Measurements from ENCODE around the gene ASAP3. TPM values are rescaled to one million over a fixed set of nuclear protein-coding genes. Genes with fewer than 3 reads are reported as not detected.
A peak's percentile ranks its signal among the peaks of the same experiment; 100 is the strongest.

ASAP3 gene
- total and polyA plus RNA-seq, 10 donors, result 2.9 to 13.8 (median 9.0) TPM

DNA sequence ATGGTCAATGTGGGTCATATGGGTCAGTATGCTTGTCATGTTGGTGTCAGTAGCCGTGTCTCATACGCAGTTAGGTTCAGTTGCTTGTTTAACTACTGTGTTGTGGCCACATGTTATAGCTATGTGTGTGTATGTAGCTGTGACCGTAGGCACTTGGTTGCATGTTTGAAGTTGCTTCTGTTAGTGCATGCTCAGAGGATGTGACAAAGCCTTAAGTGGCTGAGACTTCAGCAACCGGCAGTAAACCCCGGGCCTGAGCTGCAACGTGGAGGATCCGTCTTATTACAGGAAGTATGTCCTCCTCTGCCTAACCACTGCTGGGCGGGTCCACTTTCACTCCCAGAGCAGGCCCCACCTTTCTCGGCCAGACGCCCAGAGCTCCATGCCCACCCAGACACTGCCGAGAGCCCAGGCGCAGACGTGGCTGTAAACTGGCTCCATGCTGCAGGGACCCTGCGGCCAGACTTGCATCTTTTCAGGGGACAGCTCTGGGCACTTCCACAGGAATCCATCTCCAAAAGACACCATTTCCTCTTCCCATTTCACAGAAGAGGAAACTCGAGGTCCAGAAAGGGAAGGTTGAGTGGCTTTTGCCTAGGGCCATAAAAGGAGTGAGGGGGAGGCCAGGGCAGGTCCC is 61.6 kb downstream of the ASAP3 start:
- H3K9me3 ChIP-seq, result no peaks in the 10 kb centered on the region
- WGBS, 5 donors, result 11 to 19% (median 15%) methylated on average over 10 to 15 of the region's 15 CpGs
- TF ChIP-seq POLR2A (IDR thresholded peaks at IDR 0.05), result no peak
- TF ChIP-seq, protein P1, sequence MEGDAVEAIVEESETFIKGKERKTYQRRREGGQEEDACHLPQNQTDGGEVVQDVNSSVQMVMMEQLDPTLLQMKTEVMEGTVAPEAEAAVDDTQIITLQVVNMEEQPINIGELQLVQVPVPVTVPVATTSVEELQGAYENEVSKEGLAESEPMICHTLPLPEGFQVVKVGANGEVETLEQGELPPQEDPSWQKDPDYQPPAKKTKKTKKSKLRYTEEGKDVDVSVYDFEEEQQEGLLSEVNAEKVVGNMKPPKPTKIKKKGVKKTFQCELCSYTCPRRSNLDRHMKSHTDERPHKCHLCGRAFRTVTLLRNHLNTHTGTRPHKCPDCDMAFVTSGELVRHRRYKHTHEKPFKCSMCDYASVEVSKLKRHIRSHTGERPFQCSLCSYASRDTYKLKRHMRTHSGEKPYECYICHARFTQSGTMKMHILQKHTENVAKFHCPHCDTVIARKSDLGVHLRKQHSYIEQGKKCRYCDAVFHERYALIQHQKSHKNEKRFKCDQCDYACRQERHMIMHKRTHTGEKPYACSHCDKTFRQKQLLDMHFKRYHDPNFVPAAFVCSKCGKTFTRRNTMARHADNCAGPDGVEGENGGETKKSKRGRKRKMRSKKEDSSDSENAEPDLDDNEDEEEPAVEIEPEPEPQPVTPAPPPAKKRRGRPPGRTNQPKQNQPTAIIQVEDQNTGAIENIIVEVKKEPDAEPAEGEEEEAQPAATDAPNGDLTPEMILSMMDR (IDR thresholded peaks at IDR 0.05 in 8 of 11, conservative IDR thresholded peaks at IDR 0.05 in 3 of 11), result no peak
- TF ChIP-seq POLR2AphosphoS5 (IDR thresholded peaks at IDR 0.05), result peak; percentile 28 to 66 (median 59)
- DNase-seq, result peak; percentile 86
- intact Hi-C loops (cut with DNase I; ENCODE audit: low total_unique reads), result no loop called here
- H3K4me3 ChIP-seq, result peak overlapping the region in 1 of 8 donors; percentile 78
- H3K27me3 ChIP-seq (replicated peaks in 1 of 7), result peaks cover 0 to 51% (median 20%) of the 10 kb centered on the region in 7 donors
- peaks cover 15 to 40% (median 34%) of the 10 kb centered on the region in 6 donors for H3K4me1 ChIP-seq
- H3K27ac ChIP-seq, result peak overlapping the region; percentile 32 to 76 (median 61)
- H3K36me3 ChIP-seq, result no peaks in the 10 kb centered on the region

DNA sequence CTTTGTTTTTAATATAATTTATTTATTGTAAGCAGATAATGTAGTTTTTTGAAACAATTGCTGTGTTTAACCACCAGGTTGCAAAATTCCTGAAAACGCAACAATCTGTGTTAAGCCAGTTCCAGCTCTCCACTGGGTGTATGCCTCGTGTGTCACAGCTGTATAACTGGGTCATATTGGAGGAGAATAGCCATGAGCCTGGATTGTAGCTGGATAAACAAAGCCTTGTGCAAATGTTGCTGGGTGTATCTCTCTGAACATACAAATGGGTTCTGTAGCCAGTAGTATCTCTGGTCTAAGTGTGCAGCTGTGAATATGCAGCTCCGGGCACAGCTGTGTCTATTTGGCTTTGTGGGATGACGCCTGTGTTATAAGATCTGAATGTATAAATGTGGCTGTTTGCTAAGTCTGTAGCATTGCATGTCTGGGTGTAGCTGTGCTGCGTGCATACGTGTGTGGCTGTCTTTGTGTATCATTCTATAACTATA is 62.2 kb downstream of the ASAP3 start:
- Histone ChIP-seq H3K27ac (peak overlapping the region in 7 of 8 donors; percentile 28 to 76 (median 67)), H3K4me1 (peaks cover 15 to 40% (median 34%) of the 10 kb centered on the region in 6 donors), H3K27me3 (replicated peaks in 1 of 7) (peaks cover 0 to 46% (median 20%) of the 10 kb centered on the region in 7 donors), H3K4me3 (peak overlapping the region in 1 of 8 donors; percentile 78), H3K9me3 (no peaks in the 10 kb centered on the region), H3K36me3 (peaks cover 0 to 3% (median 0%) of the 10 kb centered on the region in 6 donors)
- 55 to 80% (median 63%) methylated on average over 6 of the region's 6 CpGs for WGBS, 5 donors
- DNase-seq, result no peak
- intact Hi-C loops (cut with DNase I; ENCODE audit: low total_unique reads), result no loop called here
- TF ChIP-seq POLR2AphosphoS5 (IDR thresholded peaks at IDR 0.05) (no peak), POLR2A (IDR thresholded peaks at IDR 0.05) (no peak)
- TF ChIP-seq, protein P1 (IDR thresholded peaks at IDR 0.05 in 8 of 11, conservative IDR thresholded peaks at IDR 0.05 in 3 of 11), result no peak

DNA sequence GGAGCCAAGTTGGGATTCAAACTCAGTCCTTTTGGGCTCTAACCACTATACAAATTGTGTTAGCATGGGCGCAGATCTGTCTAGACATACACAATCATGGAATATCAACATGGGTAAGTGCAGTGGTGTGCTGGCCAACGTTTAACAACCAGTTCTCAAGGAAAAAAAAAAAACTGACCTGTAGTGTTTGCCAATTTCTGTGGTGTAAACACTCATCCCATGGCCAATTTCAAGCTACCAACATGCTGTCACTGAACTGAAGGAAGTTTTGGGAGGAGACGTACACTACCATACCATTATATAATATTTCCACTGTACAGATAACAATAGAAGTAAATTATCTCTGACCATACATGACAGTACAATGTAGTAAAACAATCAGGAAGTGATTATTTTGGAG is 62.6 kb downstream of the ASAP3 start:
- no peak overlapping the region for H3K4me3 ChIP-seq
- TF ChIP-seq, protein P1 (IDR thresholded peaks at IDR 0.05 in 8 of 11, conservative IDR thresholded peaks at IDR 0.05 in 3 of 11), result no peak
- TF ChIP-seq POLR2A (IDR thresholded peaks at IDR 0.05) (no peak), POLR2AphosphoS5 (IDR thresholded peaks at IDR 0.05) (no peak)
- intact Hi-C loops (cut with DNase I; ENCODE audit: low total_unique reads), result no loop called here
- peaks cover 15 to 40% (median 34%) of the 10 kb centered on the region in 6 donors for H3K4me1 ChIP-seq
- no peak for DNase-seq
- no peaks in the 10 kb centered on the region for H3K9me3 ChIP-seq
- H3K36me3 ChIP-seq, result peaks cover 0 to 6% (median 0%) of the 10 kb centered on the region in 6 donors
- 70 to 82% (median 75%) methylated on average over 3 of the region's 3 CpGs for WGBS, 5 donors
- no peak overlapping the region for H3K27ac ChIP-seq
- H3K27me3 ChIP-seq (replicated peaks in 1 of 7), result peaks cover 0 to 42% (median 20%) of the 10 kb centered on the region in 7 donors

DNA sequence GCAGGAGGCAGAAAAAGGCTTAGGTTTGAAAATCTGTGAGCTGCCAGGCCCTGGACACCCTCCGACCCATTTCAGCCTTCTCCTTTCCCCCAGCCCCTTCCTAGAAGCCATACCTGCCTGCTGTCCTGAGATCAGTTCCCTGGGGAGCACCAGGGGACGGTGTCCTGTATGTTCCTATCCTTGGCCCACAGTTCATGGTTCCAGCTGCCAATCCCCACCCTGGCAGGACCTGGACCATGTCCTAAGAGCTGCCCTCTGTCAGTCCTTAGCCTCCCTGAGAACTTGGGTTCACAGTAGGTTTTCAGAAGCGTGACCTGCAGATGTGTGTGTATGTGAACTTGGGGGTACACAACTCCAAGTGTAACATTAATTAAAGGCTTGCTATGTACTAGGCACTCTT is 63.2 kb downstream of the ASAP3 start:
- Histone ChIP-seq H3K9me3 (no peaks in the 10 kb centered on the region), H3K36me3 (peaks cover 0 to 6% (median 0%) of the 10 kb centered on the region in 6 donors), H3K27ac (no peak overlapping the region), H3K4me1 (peaks cover 15 to 40% (median 34%) of the 10 kb centered on the region in 6 donors), H3K4me3 (no peak overlapping the region), H3K27me3 (replicated peaks in 1 of 7) (peaks cover 0 to 36% (median 20%) of the 10 kb centered on the region in 7 donors)
- no peak for DNase-seq
- intact Hi-C loops (cut with DNase I; ENCODE audit: low total_unique reads), result no loop called here
- TF ChIP-seq, protein P1 (IDR thresholded peaks at IDR 0.05 in 8 of 11, conservative IDR thresholded peaks at IDR 0.05 in 3 of 11), result no peak
- TF ChIP-seq POLR2AphosphoS5 (IDR thresholded peaks at IDR 0.05), result no peak
- TF ChIP-seq POLR2A (IDR thresholded peaks at IDR 0.05), result no peak
- WGBS, 5 donors, result 74 to 95% (median 89%) methylated on average over 3 of the region's 3 CpGs
